SU-DHL-6 (cell line): ENCODE measurements around the gene INSR.

Source experiments
- H2AFZ ChIP-seq: fragments of 200-600 bp; sonication (generic); 2 replicates; pipeline ENCODE4 v1.6.1; 2014; ENCODE audit warnings: low read depth, mild to moderate bottlenecking, moderate library complexity, mixed read lengths, antibody characterized with exemption, low read length; ENCODE audit not compliant: severe bottlenecking
- H3F3A ChIP-seq: fragments of 200-600 bp; shearing (Covaris generic); 2 replicates; pipeline ENCODE4 v1.6.0; 2016; ENCODE audit warnings: antibody characterized with exemption, mild to moderate bottlenecking; ENCODE audit not compliant: insufficient read depth
- H3K27ac ChIP-seq: fragments of 200-600 bp; sonication (generic); 2 replicates; pipeline ENCODE4 v1.5.1; 2016; ENCODE audit warnings: low read depth, mild to moderate bottlenecking, low read length, moderate library complexity, mixed read lengths
- H3K27me3 ChIP-seq: fragments of 200-600 bp; sonication (generic), shearing (Covaris generic); 2 replicates; pipeline ENCODE4 v1.6.0; 2014; ENCODE audit warnings: mild to moderate bottlenecking, low read length
- H3K36me3 ChIP-seq: fragments of 200-600 bp; sonication (generic); 2 replicates; pipeline ENCODE4 v1.6.1; 2014; ENCODE audit warnings: mild to moderate bottlenecking, low read length, mixed read lengths
- H3K4me2 ChIP-seq: fragments of 300-600, 200-600 bp; shearing (Covaris generic), sonication (generic); 2 replicates; pipeline ENCODE4 v1.6.0; 2014; ENCODE audit warnings: low read length, low read depth, mild to moderate bottlenecking; ENCODE audit not compliant: poor library complexity, severe bottlenecking
- H3K4me3 ChIP-seq: fragments of 200-600 bp; sonication (generic); 2 replicates; pipeline ENCODE4 v1.5.1; 2014; ENCODE audit warnings: antibody characterized with exemption, low read length, mild to moderate bottlenecking, mixed read lengths; ENCODE audit not compliant: insufficient read depth, poor library complexity, severe bottlenecking
- H3K79me2 ChIP-seq: fragments of 200-600 bp; sonication (generic); 2 replicates; pipeline ENCODE4 v1.6.1; 2014; ENCODE audit warnings: mild to moderate bottlenecking, low read length, moderate library complexity; ENCODE audit not compliant: insufficient read depth
- H3K9ac ChIP-seq: fragments of 200-600 bp; sonication (generic); 2 replicates; pipeline ENCODE4 v1.7.0; 2014; ENCODE audit warnings: mild to moderate bottlenecking, low read length
- H3K9me2 ChIP-seq: fragments of 200-600 bp; sonication (generic); replicated peaks from 2 replicates; pipeline ENCODE4 v1.6.1; 2014; ENCODE audit warnings: low read length; ENCODE audit not compliant: insufficient read depth
- H3K9me3 ChIP-seq: fragments of 200-600 bp; sonication (generic); 2 replicates; pipeline ENCODE4 v1.6.1; 2014; ENCODE audit warnings: low read length, mixed read lengths; ENCODE audit not compliant: insufficient read depth
- H4K20me1 ChIP-seq: fragments of 200-600 bp; sonication (generic); 2 replicates; pipeline ENCODE4 v1.6.1; 2014; ENCODE audit warnings: low read depth, mild to moderate bottlenecking, antibody characterized with exemption, low read length, moderate library complexity, mixed read lengths
- EZH2phosphoT487 ChIP-seq: fragments of 200-600 bp; sonication (generic), shearing (Covaris generic); conservative IDR thresholded peaks from 2 replicates; pipeline ENCODE4 v1.6.1; 2018; ENCODE audit warnings: mild to moderate bottlenecking, antibody characterized with exemption, low read length, moderate library complexity, mixed read lengths
- TF ChIP-seq, protein P1 (sequence below): fragments of 200-600 bp; sonication (generic); IDR thresholded peaks from one replicate; pipeline ENCODE4 v1.5.1; 2017; ENCODE audit warnings: antibody characterized with exemption, mild to moderate bottlenecking, low read length, moderate library complexity; ENCODE audit not compliant: insufficient read depth, poor library complexity, severe bottlenecking

Gene INSR

DNA sequence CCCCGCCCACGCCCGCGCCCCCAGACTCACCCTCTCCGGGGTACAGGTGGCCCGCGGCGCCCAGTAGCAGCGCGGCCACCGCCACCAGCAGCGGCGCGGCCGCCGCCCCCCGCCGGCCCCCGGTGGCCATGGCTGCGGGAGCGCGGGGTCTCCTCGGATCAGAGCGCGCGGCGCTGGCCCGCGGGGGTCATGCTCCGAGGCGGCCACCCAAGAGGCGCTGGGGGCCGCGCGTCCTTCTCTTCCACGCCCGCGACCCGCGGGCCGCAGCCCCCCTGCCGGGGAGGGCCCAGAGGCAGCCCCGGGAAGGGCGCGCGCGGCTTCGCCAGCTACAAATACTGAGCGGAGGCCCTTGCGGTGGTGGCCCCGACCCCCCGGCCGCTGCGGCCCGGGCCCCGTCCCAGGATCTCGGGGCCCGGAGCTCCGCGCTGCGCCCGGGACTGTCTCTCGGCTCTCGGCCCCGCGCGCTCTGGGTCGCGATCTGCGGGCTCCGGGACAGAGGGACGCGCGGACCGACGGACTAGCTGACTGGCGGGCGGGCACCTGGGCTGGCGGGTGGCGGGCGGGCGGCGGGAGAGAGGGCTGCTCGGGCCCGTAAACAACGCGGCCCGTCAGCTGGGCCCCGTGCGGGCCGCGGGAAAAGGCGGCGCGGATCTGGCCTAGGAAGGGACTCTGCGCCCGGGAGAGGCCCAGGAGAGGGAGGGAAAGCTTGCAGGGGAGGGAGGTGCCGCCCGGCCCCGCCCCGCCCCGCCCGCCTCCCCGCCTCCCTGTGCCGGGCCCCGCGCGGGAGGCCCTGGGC, at the start of gene INSR:
Gene INSR (minus strand): TSS at position 653 of the 796 bp plus-strand sequence. CDS start 523 bp downstream, at position 130.
- Histone ChIP-seq H3K27me3 (no peaks in the 10 kb centered on the region), H3K9ac (peak within 1 kb of the TSS; percentile 62), H3F3A (peaks cover 17% of the 10 kb centered on the region), H3K4me2 (peak within 1 kb of the TSS; percentile 72), H3K27ac (peak within 1 kb of the TSS; percentile 81), H3K9me2 (no peaks in the 10 kb centered on the region), H2AFZ (peak within 1 kb of the TSS; percentile 43), H3K36me3 (no peaks in the 10 kb centered on the region), H3K79me2 (peaks cover 50% of the 10 kb centered on the region), H3K9me3 (no peaks in the 10 kb centered on the region), H3K4me3 (peak within 1 kb of the TSS; percentile 62), H4K20me1 (no peaks in the 10 kb centered on the region)
- TF ChIP-seq, protein P1, sequence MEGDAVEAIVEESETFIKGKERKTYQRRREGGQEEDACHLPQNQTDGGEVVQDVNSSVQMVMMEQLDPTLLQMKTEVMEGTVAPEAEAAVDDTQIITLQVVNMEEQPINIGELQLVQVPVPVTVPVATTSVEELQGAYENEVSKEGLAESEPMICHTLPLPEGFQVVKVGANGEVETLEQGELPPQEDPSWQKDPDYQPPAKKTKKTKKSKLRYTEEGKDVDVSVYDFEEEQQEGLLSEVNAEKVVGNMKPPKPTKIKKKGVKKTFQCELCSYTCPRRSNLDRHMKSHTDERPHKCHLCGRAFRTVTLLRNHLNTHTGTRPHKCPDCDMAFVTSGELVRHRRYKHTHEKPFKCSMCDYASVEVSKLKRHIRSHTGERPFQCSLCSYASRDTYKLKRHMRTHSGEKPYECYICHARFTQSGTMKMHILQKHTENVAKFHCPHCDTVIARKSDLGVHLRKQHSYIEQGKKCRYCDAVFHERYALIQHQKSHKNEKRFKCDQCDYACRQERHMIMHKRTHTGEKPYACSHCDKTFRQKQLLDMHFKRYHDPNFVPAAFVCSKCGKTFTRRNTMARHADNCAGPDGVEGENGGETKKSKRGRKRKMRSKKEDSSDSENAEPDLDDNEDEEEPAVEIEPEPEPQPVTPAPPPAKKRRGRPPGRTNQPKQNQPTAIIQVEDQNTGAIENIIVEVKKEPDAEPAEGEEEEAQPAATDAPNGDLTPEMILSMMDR, result no peak
- no peak for TF ChIP-seq EZH2phosphoT487

DNA sequence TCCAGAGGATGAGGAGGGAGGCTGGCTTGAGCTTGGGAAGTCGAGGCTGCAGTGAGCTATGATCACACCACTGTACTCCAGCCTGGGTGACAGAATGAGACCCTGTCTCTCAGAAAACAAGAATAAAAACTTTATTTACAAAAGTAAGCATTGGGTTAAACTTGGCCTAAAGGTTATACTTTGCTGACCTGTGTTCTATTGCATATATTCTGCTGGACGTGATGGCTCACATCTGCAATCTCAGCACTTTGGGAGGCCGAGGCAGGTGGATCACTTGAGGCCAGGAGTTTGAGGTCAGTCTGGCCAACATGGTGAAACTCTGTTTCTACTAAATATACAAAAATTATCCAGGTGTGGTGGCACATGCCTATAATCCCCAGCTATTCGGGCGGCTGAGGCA, 47.9 kb upstream of the INSR start:
- H3K27me3 ChIP-seq, result no peaks in the 10 kb centered on the region
- peaks cover 82% of the 10 kb centered on the region for H3F3A ChIP-seq
- H3K79me2 ChIP-seq, result no peaks in the 10 kb centered on the region
- H3K27ac ChIP-seq, result peak overlapping the region; percentile 57
- no peaks in the 10 kb centered on the region for H4K20me1 ChIP-seq
- no peak overlapping the region for H3K9ac ChIP-seq
- H3K4me2 ChIP-seq, result no peak overlapping the region
- H3K36me3 ChIP-seq, result no peaks in the 10 kb centered on the region
- no peak overlapping the region for H3K4me3 ChIP-seq
- H2AFZ ChIP-seq, result no peak overlapping the region
- no peaks in the 10 kb centered on the region for H3K9me3 ChIP-seq
- no peaks in the 10 kb centered on the region for H3K9me2 ChIP-seq
- TF ChIP-seq, protein P1, result no peak
- TF ChIP-seq EZH2phosphoT487, result no peak

DNA sequence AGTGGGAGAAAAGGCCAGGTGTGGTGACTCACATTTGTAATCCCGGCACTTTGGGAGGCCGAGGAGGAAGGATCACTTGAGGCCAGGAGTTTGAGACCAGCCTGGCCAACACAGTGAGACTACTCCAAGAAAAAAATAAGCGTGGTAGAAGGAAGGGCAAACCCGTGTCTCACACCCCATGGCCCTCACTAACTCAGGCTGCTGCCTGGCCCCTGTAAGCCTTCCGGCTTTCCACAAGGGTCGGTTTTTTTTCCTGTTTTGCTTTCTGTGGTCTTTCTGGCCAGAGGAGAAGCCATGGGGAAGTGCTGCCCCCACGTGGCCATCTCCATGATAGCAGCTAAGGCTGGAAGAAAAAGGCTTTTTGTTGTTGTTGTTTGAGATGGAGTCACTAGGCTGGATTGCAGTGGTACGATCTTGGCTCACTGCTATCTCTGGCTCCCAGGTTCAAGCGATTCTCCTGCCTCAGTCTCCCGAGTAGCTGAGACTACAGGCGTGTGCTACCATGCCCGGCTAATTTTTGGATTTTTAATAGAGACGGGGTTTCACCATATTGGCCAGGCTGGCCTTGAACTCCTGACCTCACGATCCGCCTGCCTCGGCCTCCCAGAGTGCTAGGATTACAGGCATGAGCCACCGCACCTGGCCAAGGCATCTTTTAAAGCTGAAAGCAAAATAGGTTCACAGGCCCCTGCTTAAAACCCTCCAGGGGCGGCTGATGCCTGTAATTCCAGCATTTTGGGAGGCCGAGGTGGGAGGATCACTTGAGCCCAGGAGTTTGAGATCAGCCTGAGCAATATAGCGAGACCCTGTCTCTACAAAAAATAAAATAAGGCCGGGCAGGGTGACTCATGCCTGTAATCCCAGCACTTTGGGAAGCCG, 47.0 kb upstream of the INSR start:
- Histone ChIP-seq H3K27ac (peak overlapping the region; percentile 99), H2AFZ (peak overlapping the region; percentile 71), H3K4me2 (peak overlapping the region; percentile 71), H3K27me3 (no peaks in the 10 kb centered on the region), H3K79me2 (no peaks in the 10 kb centered on the region), H3K4me3 (no peak overlapping the region), H3K36me3 (no peaks in the 10 kb centered on the region), H3K9me3 (no peaks in the 10 kb centered on the region), H3K9ac (peak overlapping the region; percentile 48), H4K20me1 (no peaks in the 10 kb centered on the region), H3K9me2 (no peaks in the 10 kb centered on the region), H3F3A (peaks cover 82% of the 10 kb centered on the region)
- TF ChIP-seq EZH2phosphoT487, result no peak
- TF ChIP-seq, protein P1, result peak; percentile 90
